DOHH2 (cell line): ENCODE data around the gene ABCA4.

Experiments
- H3F3A ChIP-seq: fragments of 200-600 bp; sonication (generic), shearing (Covaris generic); 2 replicates; pipeline ENCODE4 v1.6.0; 2016; ENCODE audit warnings: antibody characterized with exemption, mild to moderate bottlenecking; ENCODE audit not compliant: control insufficient read depth, insufficient read depth
- H3K27ac ChIP-seq: fragments of 200-600 bp; sonication (generic); 2 replicates; pipeline ENCODE4 v1.5.1; 2014; ENCODE audit warnings: low read depth, mild to moderate bottlenecking, low read length, moderate library complexity
- H3K27me3 ChIP-seq: fragments of 200-600 bp; sonication (generic); 2 replicates; pipeline ENCODE4 v1.6.1; 2014; ENCODE audit warnings: mild to moderate bottlenecking, low read length, mixed read lengths; ENCODE audit not compliant: control insufficient read depth
- H3K36me3 ChIP-seq: fragments of 200-600 bp; sonication (generic); 2 replicates; pipeline ENCODE4 v1.6.1; 2014; ENCODE audit warnings: mild to moderate bottlenecking, low read length, moderate library complexity, mixed read lengths; ENCODE audit not compliant: control insufficient read depth
- H3K4me1 ChIP-seq: fragments of 200-600 bp; sonication (generic); 2 replicates; pipeline ENCODE4 v1.6.1; 2014; ENCODE audit warnings: mild to moderate bottlenecking, low read length, mixed read lengths; ENCODE audit not compliant: control insufficient read depth
- H3K4me2 ChIP-seq: fragments of 200-600 bp; sonication (generic); 2 replicates; pipeline ENCODE4 v1.6.0; 2014; ENCODE audit warnings: mild to moderate bottlenecking, low read length, moderate library complexity
- H3K4me3 ChIP-seq: fragments of 200-600 bp; sonication (generic); 2 replicates; pipeline ENCODE4 v1.5.1; 2014; ENCODE audit warnings: mild to moderate bottlenecking, low read length, mixed read lengths
- H3K79me2 ChIP-seq: fragments of 200-600 bp; sonication (generic); 2 replicates; pipeline ENCODE4 v1.6.1; 2014; ENCODE audit warnings: mild to moderate bottlenecking, low read length, mixed read lengths; ENCODE audit not compliant: control insufficient read depth
- H3K9me2 ChIP-seq: fragments of 200-600 bp; sonication (generic); replicated peaks from 2 replicates; pipeline ENCODE4 v1.6.1; 2014; ENCODE audit warnings: mild to moderate bottlenecking, low read length, mixed read lengths; ENCODE audit not compliant: control insufficient read depth
- H3K9me3 ChIP-seq: fragments of 200-600 bp; sonication (generic); 2 replicates; pipeline ENCODE4 v1.6.1; 2014; ENCODE audit warnings: antibody characterized with exemption, low read length, mixed read lengths; ENCODE audit not compliant: control insufficient read depth, insufficient read depth
- H4K20me1 ChIP-seq: fragments of 200-600 bp; sonication (generic); 2 replicates; pipeline ENCODE4 v1.6.0; 2014; ENCODE audit warnings: low read depth, mild to moderate bottlenecking, antibody characterized with exemption, low read length, moderate library complexity; ENCODE audit not compliant: control insufficient read depth, insufficient read depth
- EZH2phosphoT487 ChIP-seq: fragments of 200-600 bp; sonication (generic); IDR thresholded peaks from 2 replicates; pipeline ENCODE4 v1.6.1; 2017; ENCODE audit warnings: borderline replicate concordance, mild to moderate bottlenecking, antibody characterized with exemption, low read length, moderate library complexity, mixed read lengths
- TF ChIP-seq, protein P1 (sequence below): fragments of 200-600 bp; sonication (generic); IDR thresholded peaks from one replicate; pipeline ENCODE4 v1.5.1; 2014; ENCODE audit warnings: antibody characterized with exemption, mild to moderate bottlenecking, low read depth, low read length; ENCODE audit not compliant: poor library complexity, severe bottlenecking

ABCA4 gene

DNA sequence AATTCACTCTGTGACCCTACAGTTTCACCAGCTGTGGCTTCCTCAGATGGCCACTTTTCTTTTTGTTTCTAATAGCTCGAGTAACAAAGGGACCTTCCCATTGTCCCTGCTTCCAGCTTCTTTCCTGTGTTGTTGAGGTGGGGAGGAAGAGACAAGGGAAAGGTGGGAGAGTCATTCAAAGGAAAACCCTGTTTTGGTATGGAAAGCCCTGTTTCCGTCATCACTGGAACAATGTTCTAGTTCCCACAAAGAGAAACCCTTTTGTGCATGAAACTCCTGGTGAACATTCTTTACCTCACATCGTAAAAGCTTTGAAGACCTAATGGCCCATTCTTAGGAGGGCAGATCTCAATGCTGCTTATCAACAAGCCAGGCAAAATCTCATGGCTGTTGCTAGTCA, 62.2 kb downstream of the ABCA4 start:
- Histone ChIP-seq H3K36me3 (no peaks in the 10 kb centered on the region), H3K27me3 (peaks cover 2% of the 10 kb centered on the region; the same call in 1 of the 2 replicates), H3K9me3 (no peaks in the 10 kb centered on the region), H3K79me2 (no peaks in the 10 kb centered on the region), H3K4me3 (no peak overlapping the region), H3K4me1 (no peaks in the 10 kb centered on the region), H4K20me1 (no peaks in the 10 kb centered on the region), H3K9me2 (no peaks in the 10 kb centered on the region), H3K27ac (no peak overlapping the region), H3F3A (no peaks in the 10 kb centered on the region), H3K4me2 (no peak overlapping the region)
- no peak for TF ChIP-seq EZH2phosphoT487

DNA sequence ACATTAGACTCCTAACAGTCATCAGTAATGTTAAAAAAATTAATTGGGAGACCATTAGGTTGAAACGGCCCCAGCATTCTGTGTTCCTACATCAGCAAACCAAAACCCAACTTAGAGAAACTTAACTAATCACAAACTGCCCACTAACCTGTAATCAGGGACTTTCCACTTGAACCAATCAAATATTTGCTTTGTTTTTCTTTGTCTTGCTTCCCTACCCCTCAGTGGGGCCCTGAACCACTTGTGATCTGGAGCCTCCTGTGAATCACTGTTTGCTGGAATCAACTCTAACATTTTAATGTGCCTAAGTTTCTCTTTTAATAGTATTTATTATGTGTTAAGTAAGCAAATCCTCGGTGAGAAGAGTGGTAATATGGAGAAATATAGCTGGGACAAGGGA, 64.0 kb downstream of the ABCA4 start:
- TF ChIP-seq, protein P1, sequence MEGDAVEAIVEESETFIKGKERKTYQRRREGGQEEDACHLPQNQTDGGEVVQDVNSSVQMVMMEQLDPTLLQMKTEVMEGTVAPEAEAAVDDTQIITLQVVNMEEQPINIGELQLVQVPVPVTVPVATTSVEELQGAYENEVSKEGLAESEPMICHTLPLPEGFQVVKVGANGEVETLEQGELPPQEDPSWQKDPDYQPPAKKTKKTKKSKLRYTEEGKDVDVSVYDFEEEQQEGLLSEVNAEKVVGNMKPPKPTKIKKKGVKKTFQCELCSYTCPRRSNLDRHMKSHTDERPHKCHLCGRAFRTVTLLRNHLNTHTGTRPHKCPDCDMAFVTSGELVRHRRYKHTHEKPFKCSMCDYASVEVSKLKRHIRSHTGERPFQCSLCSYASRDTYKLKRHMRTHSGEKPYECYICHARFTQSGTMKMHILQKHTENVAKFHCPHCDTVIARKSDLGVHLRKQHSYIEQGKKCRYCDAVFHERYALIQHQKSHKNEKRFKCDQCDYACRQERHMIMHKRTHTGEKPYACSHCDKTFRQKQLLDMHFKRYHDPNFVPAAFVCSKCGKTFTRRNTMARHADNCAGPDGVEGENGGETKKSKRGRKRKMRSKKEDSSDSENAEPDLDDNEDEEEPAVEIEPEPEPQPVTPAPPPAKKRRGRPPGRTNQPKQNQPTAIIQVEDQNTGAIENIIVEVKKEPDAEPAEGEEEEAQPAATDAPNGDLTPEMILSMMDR, result no peak
- no peak for TF ChIP-seq EZH2phosphoT487
- no peaks in the 10 kb centered on the region for H3K9me2 ChIP-seq
- H3K27me3 ChIP-seq, result peaks cover 2% of the 10 kb centered on the region; the same call in 1 of the 2 replicates
- no peaks in the 10 kb centered on the region for H3K4me1 ChIP-seq
- H3K4me2 ChIP-seq, result no peak overlapping the region
- no peak overlapping the region for H3K27ac ChIP-seq
- H4K20me1 ChIP-seq, result no peaks in the 10 kb centered on the region
- H3K79me2 ChIP-seq, result no peaks in the 10 kb centered on the region
- no peaks in the 10 kb centered on the region for H3K9me3 ChIP-seq
- no peak overlapping the region for H3K4me3 ChIP-seq
- no peaks in the 10 kb centered on the region for H3F3A ChIP-seq
- H3K36me3 ChIP-seq, result no peaks in the 10 kb centered on the region

DNA sequence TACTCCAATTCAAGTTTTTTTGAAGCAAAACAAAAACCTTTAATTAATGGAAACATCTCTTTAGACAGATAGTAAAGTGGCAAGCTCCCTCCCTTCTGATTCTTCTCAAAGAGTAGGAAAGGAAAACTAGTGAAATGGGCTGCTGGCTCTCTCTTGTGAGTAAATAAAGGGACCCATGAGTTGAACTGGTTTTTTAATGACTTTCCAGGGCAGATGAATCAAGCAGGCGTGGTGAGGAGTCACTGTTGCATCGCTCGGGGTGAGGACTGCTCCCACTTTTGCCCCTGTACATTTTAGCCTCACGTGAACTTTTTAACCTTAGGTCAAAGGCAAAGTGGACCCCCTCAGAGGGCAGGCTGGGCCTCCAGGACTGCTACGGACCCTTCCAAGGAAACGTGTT, 64.8 kb downstream of the ABCA4 start:
- no peak overlapping the region for H3K27ac ChIP-seq

DNA sequence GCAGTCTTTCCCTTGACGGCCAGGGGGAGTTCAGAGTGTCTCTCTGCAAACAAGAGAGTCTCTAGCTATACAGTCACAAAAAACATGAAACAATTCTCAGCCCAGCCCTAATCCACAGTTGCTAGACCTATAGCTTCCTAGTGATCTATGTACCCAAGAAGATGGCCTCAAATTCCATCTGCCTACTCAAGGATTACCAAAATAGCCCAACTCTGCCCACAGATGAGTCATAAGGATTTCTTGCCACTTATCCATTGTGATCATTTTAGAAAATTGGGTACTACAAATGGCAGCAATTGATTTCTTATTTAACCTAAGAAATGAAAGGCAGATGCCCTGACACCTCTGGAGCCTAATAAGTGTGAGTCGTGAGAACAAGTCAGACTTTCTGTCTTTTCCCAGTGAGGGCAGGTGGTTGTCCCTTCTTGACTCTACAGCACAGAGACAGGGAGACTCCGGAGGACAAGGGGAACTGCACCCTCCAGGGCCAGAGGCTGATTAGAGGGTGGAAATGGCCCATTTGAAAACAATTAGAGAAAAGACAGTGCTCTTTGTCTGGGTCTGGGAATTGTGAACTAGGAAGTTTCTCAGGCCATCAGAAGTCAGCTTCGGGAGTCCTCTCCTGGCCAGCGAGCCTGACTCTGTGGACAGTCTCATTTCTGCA, 65.4 kb downstream of the ABCA4 start:
- no peaks in the 10 kb centered on the region for H4K20me1 ChIP-seq
- H3K4me1 ChIP-seq, result no peaks in the 10 kb centered on the region
- H3K4me2 ChIP-seq, result no peak overlapping the region
- no peak for TF ChIP-seq EZH2phosphoT487
- TF ChIP-seq, protein P1, result no peak
- no peak overlapping the region for H3K4me3 ChIP-seq
- peaks cover 2% of the 10 kb centered on the region; the same call in 1 of the 2 replicates for H3K27me3 ChIP-seq
- H3K9me2 ChIP-seq, result no peaks in the 10 kb centered on the region
- no peak overlapping the region for H3K27ac ChIP-seq
- H3K36me3 ChIP-seq, result no peaks in the 10 kb centered on the region
- H3F3A ChIP-seq, result no peaks in the 10 kb centered on the region
- no peaks in the 10 kb centered on the region for H3K79me2 ChIP-seq
- H3K9me3 ChIP-seq, result no peaks in the 10 kb centered on the region

More for the DNA sequence above, 64.8 kb downstream of the ABCA4 start:
- Histone ChIP-seq H3K27me3 (peaks cover 2% of the 10 kb centered on the region; the same call in 1 of the 2 replicates), H3F3A (no peaks in the 10 kb centered on the region), H3K4me2 (no peak overlapping the region), H3K9me2 (no peaks in the 10 kb centered on the region), H3K79me2 (no peaks in the 10 kb centered on the region), H4K20me1 (no peaks in the 10 kb centered on the region), H3K36me3 (no peaks in the 10 kb centered on the region), H3K4me1 (no peaks in the 10 kb centered on the region), H3K9me3 (no peaks in the 10 kb centered on the region), H3K4me3 (no peak overlapping the region)
- TF ChIP-seq EZH2phosphoT487, result no peak
- TF ChIP-seq, protein P1, result no peak
